ENCODE measurements around the gene ZBTB12. TPM values are rescaled to one million over a fixed set of nuclear protein-coding genes. Genes with fewer than 3 reads are reported as not detected.

Gene ZBTB12
- total and polyA plus RNA-seq, 10 of the 15 experiments (the other 5 are each of a cell fraction or from before 2014, with no cell fraction given), result 0.81 to 4.5 (median 1.7) TPM; not detected in 4

- Histone ChIP-seq H3K4me3 (no peak overlapping the region), H3K79me2 (ENCODE audit: control insufficient read depth, insufficient read depth, low read length) (no peaks in the 10 kb centered on the region), H4K20me1 (ENCODE audit: control insufficient read depth, insufficient read depth) (no peaks in the 10 kb centered on the region), H2AFZ (ENCODE audit: control insufficient read depth, low read depth, low read length) (no peak overlapping the region), H3K27me3 (replicated peaks in 1 of 2; ENCODE audit: control insufficient read depth in 2 of 2, insufficient read depth in 2 of 2, low read length in 1 of 2) (no peaks in the 10 kb centered on the region), H3K4me1 (ENCODE audit: control insufficient read depth, insufficient read depth, low read length) (no peaks in the 10 kb centered on the region), H3K27ac (ENCODE audit: control insufficient read depth, insufficient read depth) (no peak overlapping the region), H3K4me2 (ENCODE audit: control insufficient read depth, insufficient read depth) (no peak overlapping the region), H3K36me3 (ENCODE audit: control insufficient read depth in 2 of 2, insufficient read depth in 2 of 2, low read length in 1 of 2) (no peaks in the 10 kb centered on the region), H3K9me3 (replicated peaks; ENCODE audit: control insufficient read depth, insufficient read depth, low read length) (peaks cover 1% of the 10 kb centered on the region; the same call in 1 of the 3 replicates), H3K9ac (ENCODE audit: control insufficient read depth, insufficient read depth, low read length) (no peak overlapping the region)
- ATAC-seq (peak; percentile 90), DNase-seq (ENCODE audit: low read depth, low spot score) (no peak), FAIRE-seq (no peak)
- RAD21 ChIA-PET (ENCODE audit: unreplicated experiment), result interaction anchor here (0.8 to 3.1 kb wide), 13 partner anchors 18 to 242 kb away, joined by 3 to 20 read pairs (median 5); partner anchors contain the start of genes HSPA1B, LY6G5C, MSH5 and NEU1
- intact Hi-C loops (cut with micrococcal nuclease; ENCODE audit: unreplicated experiment), result loop anchor here (2.0 kb wide), 1 partner anchor 60 kb away; the partner anchor contains the start of gene NEU1
- 1% methylated on average over 5 of the region's 5 CpGs for WGBS (ENCODE audit: insufficient coverage, insufficient replicate concordance, low lambda C conversion rate, missing lambda C conversion rate)
- in situ Hi-C loops (cut with MboI), result no loop called here
- no TSS peak for BruUV-seq (replicated peaks)
- POLR2A ChIA-PET, result interaction anchor here (1.0 kb wide), 1 partner anchor 11 kb away, joined by 3 read pairs; no protein-coding TSS in a partner anchor
- SMC1A ChIA-PET (ENCODE audit: uncharacterized antibody, unreplicated experiment), result interaction anchor here (0.7 to 3.6 kb wide), 11 partner anchors 11 to 245 kb away, joined by 3 to 9 read pairs (median 4); no protein-coding TSS in a partner anchor
- CTCF ChIA-PET, result interaction anchor here (0.6 to 3.5 kb wide), 19 partner anchors 14 to 243 kb away, joined by 3 to 22 read pairs (median 4); partner anchors contain the start of genes LY6G5C, NEU1 and VARS1
- TF ChIP-seq YY1 (IDR thresholded peaks at IDR 0.05; ENCODE audit: low read depth, low read length) (0 out of 2 replicates have a peak, but pooled peaks have one; percentile 40), BRCA1 (IDR thresholded peaks at IDR 0.05; ENCODE audit: low read depth, low read length) (no peak), RAD21 (IDR thresholded peaks at IDR 0.05; ENCODE audit: insufficient read depth, low read depth, low read length) (peak; percentile 79), GATAD2B (conservative IDR thresholded peaks at IDR 0.05; ENCODE audit: low read depth) (no peak), MLLT1 (IDR thresholded peaks at IDR 0.05) (peak; percentile 72), CHD4 (IDR thresholded peaks at IDR 0.05) (no peak), CTCF (IDR thresholded peaks at IDR 0.05 in 2 of 3, conservative IDR thresholded peaks at IDR 0.05 in 1 of 3; ENCODE audit: control insufficient read depth in 2 of 3, extremely low read depth in 1 of 3, insufficient read depth in 1 of 3, low read depth in 3 of 3, low read length in 3 of 3) (peak; percentile 57 to 65 (median 61)), REST (IDR thresholded peaks at IDR 0.05; ENCODE audit: low read depth, low read length) (no peak), SRF (IDR thresholded peaks at IDR 0.05; ENCODE audit: low read depth in 2 of 2, low read length in 2 of 2) (peak in 1 of 2 experiments; percentile 17; a peak in 1 of 4 replicates), IKZF2 (IDR thresholded peaks at IDR 0.05) (no peak), RELB (IDR thresholded peaks at IDR 0.05; ENCODE audit: low read depth) (no peak), ZNF274 (IDR thresholded peaks at IDR 0.05; ENCODE audit: insufficient read depth, insufficient read length) (no peak)
These were observed 21.1 kb upstream of the ZBTB12 start for GRCh38 chr6:31922942-31923341.

Data from GM12878 (cell line).